T-helper 1 cell treated with Interleukin-12 subunit alpha and Interleukin-12 subunit beta and Interleukin-4 antibody, amounts not matched to agents 30 μg/mL and 1 μg/mL, for 36 hours (primary cell): Measurements from ENCODE around the gene PIP5KL1.

Experiments used
- H3K27ac Mint-ChIP-seq: one replicate; pipeline ENCODE4 v1.8.0; 2021; ENCODE audit warnings: mild to moderate bottlenecking, mixed read lengths
- H3K27me3 Mint-ChIP-seq: one replicate; pipeline ENCODE4 v1.8.0; 2021; ENCODE audit warnings: low read depth, mixed read lengths
- H3K36me3 Mint-ChIP-seq: one replicate; pipeline ENCODE4 v1.8.0; 2021; ENCODE audit warnings: low read depth, mixed read lengths
- H3K4me1 Mint-ChIP-seq: one replicate; pipeline ENCODE4 v1.8.0; 2021; ENCODE audit warnings: low read depth, mixed read lengths
- H3K4me3 Mint-ChIP-seq: one replicate; pipeline ENCODE4 v1.8.0; 2021; ENCODE audit warnings: mild to moderate bottlenecking, moderate library complexity, mixed read lengths
- H3K9me3 Mint-ChIP-seq: one replicate; pipeline ENCODE4 v1.8.0; 2021; ENCODE audit warnings: mixed read lengths

PIP5KL1 gene

DNA sequence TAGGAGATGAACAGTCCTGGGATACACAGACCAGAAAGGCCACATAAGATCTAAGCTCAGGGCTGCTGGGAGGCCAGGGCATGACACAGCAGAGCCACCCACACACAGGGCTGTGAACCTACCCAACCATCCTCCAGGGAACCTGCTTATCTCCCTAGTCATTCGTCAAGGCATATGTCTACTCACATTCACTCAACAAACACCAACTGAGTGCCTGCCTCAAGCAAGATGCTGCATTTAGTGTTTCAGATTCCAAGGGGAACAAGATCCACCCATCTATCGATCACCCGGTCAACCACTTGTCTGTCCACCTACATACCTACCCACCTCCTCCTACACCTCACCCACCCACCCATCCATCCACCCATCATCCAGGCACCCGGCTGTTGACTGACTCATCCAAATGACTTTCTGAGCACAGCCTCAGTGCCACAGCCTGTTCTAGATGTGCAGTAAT, 5.2 kb upstream of the PIP5KL1 start:
- peak overlapping the region; percentile 96 for H3K4me3 Mint-ChIP-seq
- peaks cover 40% of the 10 kb centered on the region for H3K4me1 Mint-ChIP-seq
- H3K27me3 Mint-ChIP-seq = no peaks in the 10 kb centered on the region
- H3K36me3 Mint-ChIP-seq = peaks cover 28% of the 10 kb centered on the region
- H3K9me3 Mint-ChIP-seq = no peaks in the 10 kb centered on the region
- H3K27ac Mint-ChIP-seq = peak overlapping the region; percentile 72

DNA sequence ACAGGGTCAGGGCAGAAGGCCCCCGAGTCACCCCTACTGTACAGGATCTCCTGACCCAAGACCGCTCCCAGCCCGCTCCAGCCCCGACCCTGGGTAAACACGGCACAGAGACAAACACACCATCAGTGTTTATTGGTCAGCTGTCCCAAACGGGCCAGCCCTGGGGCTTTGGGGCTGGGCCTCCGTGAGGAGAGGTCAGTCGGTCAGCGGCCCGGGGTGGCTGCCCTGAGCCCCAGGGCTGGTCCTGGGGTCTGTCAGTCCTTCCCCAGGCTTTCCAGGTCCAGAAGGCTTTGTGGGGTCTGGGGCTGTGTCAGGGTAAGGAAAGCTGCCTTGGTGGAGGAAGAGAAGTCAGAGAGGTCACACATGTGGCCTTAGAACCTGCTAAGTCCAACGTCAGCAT, 4.4 kb upstream of the PIP5KL1 start:
- Mint-ChIP-seq H3K4me1 (peaks cover 44% of the 10 kb centered on the region), H3K36me3 (peaks cover 22% of the 10 kb centered on the region), H3K4me3 (peak overlapping the region; percentile 50)

DNA sequence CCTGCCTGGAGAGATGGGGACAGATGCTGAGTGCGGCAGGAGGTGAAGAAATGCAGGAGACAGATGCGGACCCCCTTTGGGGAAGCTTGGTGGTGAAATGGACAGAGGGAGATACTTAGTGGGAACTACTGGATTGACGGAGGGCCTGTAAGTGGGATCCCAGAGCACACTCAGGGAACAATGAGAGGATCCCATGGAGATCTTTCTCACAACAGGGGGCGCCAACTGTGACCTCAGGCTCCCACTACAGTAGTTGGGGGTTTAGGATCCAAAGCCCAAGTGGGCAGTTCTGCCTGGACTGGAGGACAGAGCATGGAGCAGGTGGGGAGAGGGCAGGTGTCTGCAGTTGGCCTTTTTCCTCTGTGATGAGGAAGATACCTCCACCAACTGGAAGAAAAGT, 3.7 kb upstream of the PIP5KL1 start:
- H3K27me3 Mint-ChIP-seq = peaks cover 4% of the 10 kb centered on the region
- H3K4me3 Mint-ChIP-seq = no peak overlapping the region
- no peak overlapping the region for H3K27ac Mint-ChIP-seq
- H3K9me3 Mint-ChIP-seq = no peaks in the 10 kb centered on the region
- H3K4me1 Mint-ChIP-seq = peaks cover 48% of the 10 kb centered on the region
- H3K36me3 Mint-ChIP-seq = peaks cover 22% of the 10 kb centered on the region

More for the DNA sequence above, 4.4 kb upstream of the PIP5KL1 start:
- Mint-ChIP-seq H3K27me3 (peaks cover 2% of the 10 kb centered on the region), H3K9me3 (no peaks in the 10 kb centered on the region), H3K27ac (peak overlapping the region; percentile 55)

DNA sequence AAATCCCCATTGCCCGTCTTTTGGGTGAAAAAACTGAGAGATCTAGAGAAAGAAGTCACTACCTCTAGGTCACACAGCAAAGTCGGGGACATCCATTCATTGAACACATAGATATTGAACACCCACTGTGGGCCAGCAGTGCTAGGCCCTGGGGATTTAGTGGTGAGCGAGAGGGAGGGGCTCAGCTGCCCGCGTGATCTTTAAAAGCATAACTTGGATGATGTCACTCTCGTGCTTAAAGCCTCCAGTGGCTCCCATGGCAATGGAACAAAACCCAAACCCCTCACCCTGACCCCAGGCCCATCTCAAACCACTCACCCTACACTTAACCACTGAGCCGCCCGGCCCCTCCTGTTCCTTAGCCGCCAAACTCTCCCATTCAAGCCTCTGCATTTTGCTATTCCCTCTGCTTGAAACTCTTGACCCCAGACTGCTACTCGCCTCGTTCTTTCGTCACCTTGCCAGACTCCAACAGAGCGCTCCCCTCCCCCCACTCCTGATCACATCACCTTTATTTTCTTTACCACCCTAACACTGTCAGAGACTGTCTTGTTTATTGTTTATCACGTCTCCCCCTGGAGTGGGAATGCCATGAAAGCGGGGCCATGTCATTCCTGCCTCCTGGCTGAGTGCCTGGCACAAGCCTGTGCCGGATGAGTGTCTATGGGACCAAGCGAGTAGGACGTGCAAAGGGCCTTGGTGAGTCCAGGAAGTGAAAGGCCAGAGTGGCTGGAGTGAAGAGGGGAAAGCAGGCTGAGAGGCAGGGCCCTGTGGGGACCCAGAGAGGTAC, 710 bp upstream of the PIP5KL1 start:
- Mint-ChIP-seq H3K27ac (peak overlapping the region; percentile 56), H3K27me3 (peaks cover 11% of the 10 kb centered on the region), H3K4me1 (peaks cover 33% of the 10 kb centered on the region), H3K9me3 (no peaks in the 10 kb centered on the region), H3K36me3 (peaks cover 17% of the 10 kb centered on the region), H3K4me3 (peak overlapping the region; percentile 78)

DNA sequence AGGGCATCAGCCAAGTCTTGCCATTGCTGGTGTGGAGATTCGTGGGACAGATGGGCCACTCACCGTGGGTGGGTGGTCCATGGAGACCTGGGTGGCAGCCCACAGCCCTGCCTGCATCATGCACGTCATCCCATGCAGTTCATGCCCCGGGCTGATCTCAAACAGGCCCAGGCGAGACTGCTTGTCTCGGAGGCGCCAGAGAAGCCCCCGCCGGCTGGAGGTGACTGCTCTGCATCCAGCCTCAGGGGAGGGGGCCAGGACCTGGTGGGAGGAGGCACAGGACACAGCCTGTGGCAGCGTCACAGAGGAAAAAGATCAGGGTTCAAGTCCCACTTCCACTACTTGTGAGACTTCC, 975 bp downstream of the PIP5KL1 start:
- Mint-ChIP-seq H3K27me3 (peaks cover 23% of the 10 kb centered on the region), H3K27ac (no peak overlapping the region), H3K36me3 (peaks cover 8% of the 10 kb centered on the region), H3K4me3 (peak overlapping the region; percentile 44), H3K4me1 (peaks cover 20% of the 10 kb centered on the region), H3K9me3 (no peaks in the 10 kb centered on the region)

DNA sequence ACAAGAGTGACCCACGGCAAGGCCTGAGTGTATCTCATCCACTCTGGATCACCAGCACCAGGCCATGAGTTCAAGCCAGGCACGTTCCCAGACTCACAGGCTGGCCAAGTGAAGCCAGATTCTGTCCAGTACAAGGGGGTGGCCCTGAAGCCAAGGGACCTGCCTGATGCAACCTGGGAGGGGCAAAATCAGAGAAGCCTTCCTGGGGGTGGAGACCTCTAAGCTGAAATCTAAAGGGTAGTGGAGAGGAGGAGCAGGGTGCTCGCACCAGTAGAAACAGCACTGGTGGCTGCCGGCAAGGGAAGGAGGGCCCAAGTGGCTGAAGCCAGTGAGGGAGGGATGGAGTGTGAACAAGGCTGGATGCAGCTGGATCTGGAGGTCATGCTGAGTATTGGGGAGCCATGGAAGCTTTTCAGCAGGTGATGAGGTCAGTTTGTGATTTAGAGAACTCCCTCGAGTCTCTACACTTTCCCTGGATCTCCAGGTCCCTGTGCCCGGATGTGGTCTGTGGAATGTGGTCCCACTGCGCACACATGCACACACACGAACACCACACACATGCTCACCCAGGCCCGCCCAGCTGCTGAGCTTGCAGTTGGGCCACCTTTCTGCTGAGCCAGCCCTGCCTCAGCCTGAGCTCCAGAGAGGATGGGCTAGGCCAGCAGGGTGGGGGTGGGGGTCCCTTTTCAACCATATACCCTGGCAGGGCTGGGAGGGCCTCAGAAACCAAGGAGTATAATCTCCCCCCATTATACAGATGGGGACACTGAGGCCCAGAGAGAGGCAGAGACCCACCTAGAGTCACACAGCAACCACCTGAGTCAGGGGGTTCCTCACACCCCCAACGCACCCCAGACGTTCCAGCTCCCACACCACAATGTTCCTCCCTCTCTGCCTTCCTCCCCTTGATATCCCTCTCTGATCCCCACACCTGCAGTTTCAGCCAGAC, 1.6 kb downstream of the PIP5KL1 start:
- Mint-ChIP-seq H3K4me1 (peaks cover 18% of the 10 kb centered on the region), H3K4me3 (peak overlapping the region; percentile 42), H3K27ac (no peak overlapping the region), H3K9me3 (no peaks in the 10 kb centered on the region), H3K27me3 (peaks cover 24% of the 10 kb centered on the region), H3K36me3 (peaks cover 4% of the 10 kb centered on the region)

DNA sequence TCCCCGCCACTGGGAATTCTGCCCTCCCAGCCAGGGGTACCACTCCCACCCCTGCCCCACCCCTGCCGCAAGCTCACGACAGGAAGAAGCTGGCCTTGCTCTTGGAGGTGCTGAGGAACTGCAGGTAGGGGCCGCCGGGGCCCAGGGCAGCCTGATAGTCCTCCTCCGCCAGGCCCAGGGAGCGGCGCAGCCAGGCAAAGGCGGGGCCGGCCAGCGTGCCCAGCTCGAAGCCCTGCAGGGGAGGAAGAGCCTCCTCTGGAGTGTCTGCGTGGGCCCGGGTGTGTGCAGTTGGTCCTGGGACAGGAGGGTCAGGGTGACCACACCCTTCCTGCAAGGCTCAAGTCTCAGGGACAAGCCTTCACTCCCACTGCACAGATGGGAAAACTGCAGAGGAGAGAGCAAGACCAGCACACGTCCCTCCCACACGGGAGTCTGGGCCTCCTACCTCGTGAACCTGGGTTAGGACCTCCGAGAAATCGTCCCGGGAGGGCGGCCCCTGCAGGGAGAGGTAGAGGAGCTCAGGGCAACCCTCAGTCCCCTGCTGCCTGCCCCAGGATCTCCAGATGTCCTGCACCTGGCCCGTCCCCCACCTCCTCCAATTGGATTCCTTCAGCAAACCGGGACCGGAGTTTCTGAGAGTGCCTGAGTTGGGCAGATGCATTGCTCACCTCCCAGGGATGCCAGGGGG, 2.4 kb downstream of the PIP5KL1 start:
- Mint-ChIP-seq H3K36me3 (peaks cover 3% of the 10 kb centered on the region), H3K27ac (no peak overlapping the region), H3K9me3 (no peaks in the 10 kb centered on the region), H3K4me3 (peak overlapping the region; percentile 42), H3K4me1 (peaks cover 18% of the 10 kb centered on the region), H3K27me3 (peaks cover 29% of the 10 kb centered on the region)

DNA sequence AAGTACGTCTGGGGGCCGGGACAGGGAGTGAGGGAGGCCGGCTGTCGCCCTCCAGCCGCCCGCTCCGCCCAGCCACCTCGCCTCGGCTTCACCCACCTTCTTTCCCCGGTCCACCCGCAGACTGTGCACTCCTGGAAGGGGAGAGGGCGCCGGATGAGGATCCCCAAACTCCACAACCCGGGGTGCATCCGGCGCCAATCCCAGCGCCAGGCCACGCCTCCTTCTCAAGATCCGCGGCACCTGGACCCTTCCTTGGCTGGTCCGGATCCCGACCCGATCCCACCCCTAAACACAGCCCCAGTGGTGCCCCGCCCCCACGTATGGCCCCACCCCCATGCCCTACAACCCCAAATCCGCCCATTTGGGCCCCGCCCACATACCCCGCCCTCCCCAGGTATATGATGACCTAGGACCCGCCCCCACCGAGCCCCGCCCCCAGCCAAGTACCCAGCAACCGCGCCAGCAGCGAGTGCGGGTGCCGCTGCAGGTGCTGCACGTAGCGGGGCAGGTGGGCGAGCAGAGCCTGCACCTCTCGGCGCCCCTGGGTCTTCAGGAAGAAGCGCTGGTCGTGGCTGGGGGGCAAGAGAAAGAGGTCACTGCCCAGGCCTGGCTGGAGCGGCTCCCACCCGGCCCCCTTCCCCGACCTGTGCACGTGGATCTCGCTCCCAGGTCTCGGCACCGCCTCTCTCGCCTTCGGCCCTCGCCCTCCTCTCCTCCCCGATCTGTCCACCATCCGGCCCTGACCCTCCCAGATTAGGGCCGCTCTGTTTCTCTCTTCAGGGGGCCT, 3.2 kb downstream of the PIP5KL1 start:
- Mint-ChIP-seq H3K27ac (no peak overlapping the region), H3K36me3 (no peaks in the 10 kb centered on the region), H3K27me3 (peaks cover 33% of the 10 kb centered on the region), H3K9me3 (no peaks in the 10 kb centered on the region), H3K4me1 (peaks cover 18% of the 10 kb centered on the region), H3K4me3 (peak overlapping the region; percentile 62)

DNA sequence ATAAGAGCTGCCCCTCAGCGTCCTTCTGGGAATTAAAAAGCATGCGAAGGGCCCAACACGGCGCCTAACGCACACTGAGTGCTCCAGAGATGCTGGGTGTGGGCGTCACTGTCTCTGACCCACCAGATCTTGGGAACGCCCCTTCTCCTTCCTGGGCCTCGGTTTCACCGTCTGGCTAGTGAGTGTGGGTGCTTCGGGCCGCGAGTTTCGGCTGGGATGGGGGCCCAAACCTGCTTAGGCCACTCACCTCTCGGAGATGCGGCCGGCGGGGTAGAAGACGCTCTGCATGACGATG, 3.7 kb downstream of the PIP5KL1 start:
- Mint-ChIP-seq H3K27ac (no peak overlapping the region), H3K4me3 (peak overlapping the region; percentile 7), H3K9me3 (no peaks in the 10 kb centered on the region), H3K4me1 (peaks cover 18% of the 10 kb centered on the region), H3K36me3 (no peaks in the 10 kb centered on the region), H3K27me3 (peaks cover 33% of the 10 kb centered on the region)

DNA sequence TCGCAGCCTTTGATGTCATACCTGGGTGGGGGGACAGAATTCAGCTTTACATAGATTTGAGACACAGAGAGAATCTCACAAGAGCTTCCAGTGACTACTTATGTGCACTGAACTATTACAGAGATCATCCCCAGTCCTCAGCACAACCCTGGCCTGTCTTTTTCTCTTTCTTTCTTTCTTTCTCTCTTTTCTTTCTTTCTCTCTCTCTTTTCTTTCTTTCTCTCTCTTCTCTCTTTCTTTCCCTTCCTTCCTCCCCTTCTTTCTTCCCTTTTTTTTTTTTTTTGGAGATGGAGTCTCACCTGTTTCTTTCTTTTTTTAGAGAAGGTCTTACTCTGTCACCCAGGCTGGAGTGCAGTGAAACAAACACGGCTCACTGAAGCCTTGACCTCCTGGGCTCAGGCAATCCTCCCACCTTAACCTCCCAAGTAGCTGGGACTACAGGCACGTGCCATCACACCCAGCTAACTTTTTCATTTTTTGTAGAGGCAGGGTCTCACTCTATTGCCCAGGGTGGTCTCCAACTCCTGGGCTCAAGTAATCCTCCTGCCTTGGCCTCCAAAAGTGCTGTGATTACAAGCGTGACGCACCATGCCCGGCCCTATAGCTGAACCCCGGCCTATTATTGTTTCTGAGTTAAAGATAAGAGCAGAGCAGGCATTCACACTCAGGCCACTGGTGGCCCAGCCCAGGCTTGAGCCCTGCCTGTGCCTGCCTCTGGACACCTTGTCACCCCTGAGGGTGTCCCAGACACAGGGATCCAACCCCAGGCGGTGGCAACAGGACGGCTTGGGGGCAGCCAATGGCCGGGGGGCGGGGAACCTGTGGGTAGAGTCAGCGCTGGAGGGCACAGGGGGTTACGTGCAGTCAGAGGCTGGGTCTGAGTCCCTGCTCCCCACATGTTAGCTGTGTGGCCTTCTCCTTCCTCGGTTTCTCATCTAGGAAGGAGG, 4.3 kb downstream of the PIP5KL1 start:
- H3K4me1 Mint-ChIP-seq = peaks cover 16% of the 10 kb centered on the region
- no peaks in the 10 kb centered on the region for H3K9me3 Mint-ChIP-seq
- peaks cover 33% of the 10 kb centered on the region for H3K27me3 Mint-ChIP-seq
- no peak overlapping the region for H3K27ac Mint-ChIP-seq
- H3K36me3 Mint-ChIP-seq = no peaks in the 10 kb centered on the region
- H3K4me3 Mint-ChIP-seq = no peak overlapping the region

DNA sequence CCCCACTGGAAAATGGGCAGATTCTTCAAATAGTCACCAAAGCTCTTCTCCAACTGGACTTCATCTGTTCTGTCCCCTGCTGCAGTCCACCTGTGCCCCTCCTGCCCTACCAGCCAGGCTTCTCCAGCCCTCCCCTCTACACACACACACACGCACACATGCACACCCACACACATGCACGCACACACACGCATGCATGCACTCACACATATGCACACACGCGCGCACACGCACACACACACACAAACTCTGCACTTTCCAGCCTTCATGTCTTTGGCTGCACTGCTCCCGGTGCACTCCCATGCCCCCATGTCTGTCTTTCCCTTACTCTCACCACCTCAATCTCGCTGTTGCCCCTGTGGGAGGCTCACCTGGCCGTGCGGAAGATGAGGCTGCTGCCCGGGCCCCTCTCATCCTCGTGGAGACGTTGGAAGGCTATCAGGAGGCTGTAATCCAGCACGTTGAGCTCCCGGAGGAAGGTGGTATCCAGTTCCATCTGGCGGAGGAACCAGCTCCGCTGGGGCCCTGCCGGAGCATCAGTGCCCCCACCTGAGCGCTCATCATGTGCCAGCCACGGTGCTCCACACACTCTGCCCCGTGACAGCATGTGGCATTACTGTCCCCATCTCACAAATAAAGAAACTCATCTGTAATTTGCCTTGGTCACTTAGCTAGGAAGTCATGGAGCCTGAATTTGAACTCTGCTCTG, 5.7 kb downstream of the PIP5KL1 start:
- Mint-ChIP-seq H3K27me3 (peaks cover 30% of the 10 kb centered on the region), H3K27ac (no peak overlapping the region), H3K4me1 (peaks cover 14% of the 10 kb centered on the region), H3K36me3 (no peaks in the 10 kb centered on the region), H3K4me3 (no peak overlapping the region), H3K9me3 (no peaks in the 10 kb centered on the region)

DNA sequence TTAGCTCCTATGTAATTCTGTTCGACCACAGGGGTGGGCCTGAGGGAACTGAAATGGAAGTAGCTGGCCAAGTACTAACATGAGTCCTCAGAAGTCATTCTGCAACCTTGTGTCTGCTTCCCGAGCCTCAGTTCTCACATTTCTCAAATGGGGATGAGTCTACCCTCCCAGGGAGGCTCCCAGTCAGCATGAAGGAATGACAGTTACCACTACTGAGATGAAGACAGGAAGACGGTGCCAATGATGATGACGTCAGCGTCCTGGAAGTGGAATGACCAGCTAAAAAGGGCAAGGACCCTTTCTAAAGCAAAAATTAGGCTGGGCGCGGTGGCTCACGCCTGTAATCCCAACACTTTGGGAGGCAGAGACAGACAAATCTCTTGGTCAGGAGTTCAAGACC, 6.8 kb downstream of the PIP5KL1 start:
- H3K9me3 Mint-ChIP-seq = no peaks in the 10 kb centered on the region
- H3K27me3 Mint-ChIP-seq = peaks cover 26% of the 10 kb centered on the region
- no peak overlapping the region for H3K27ac Mint-ChIP-seq
- H3K4me1 Mint-ChIP-seq = peaks cover 18% of the 10 kb centered on the region
- no peak overlapping the region for H3K4me3 Mint-ChIP-seq
- no peaks in the 10 kb centered on the region for H3K36me3 Mint-ChIP-seq

DNA sequence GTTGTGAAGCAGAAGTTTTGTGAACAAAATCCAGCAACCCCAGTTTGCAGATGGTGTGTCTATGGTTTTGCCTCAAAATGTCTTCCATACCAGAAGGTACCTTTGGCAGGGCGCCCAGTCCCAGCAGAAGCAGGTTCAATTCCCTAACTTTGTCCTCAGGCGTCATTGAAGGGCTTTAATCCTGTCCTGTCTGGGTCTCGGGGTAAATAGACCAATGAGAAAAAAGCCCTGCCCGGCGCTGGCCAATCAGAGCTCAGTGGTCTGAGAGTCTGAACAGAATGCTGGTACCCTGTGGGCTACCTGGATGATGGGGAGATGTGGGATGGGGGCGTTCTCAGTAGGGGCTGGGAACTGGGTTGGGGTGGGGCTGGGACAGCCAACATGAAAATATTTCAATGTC, 7.5 kb downstream of the PIP5KL1 start:
- Mint-ChIP-seq H3K36me3 (no peaks in the 10 kb centered on the region), H3K27me3 (peaks cover 22% of the 10 kb centered on the region), H3K9me3 (no peaks in the 10 kb centered on the region), H3K4me3 (no peak overlapping the region), H3K4me1 (peaks cover 23% of the 10 kb centered on the region), H3K27ac (no peak overlapping the region)
